Astrocyte (in vitro differentiated cells and primary cell): Measurements from ENCODE around the gene UBP1.

Experiments
- EZH2 ChIP-seq: IDR thresholded peaks from 2 replicates; pipeline ENCODE4 v1.6.1; 2012; ENCODE audit warnings: mild to moderate bottlenecking, low read length, inconsistent platforms; ENCODE audit not compliant: insufficient read depth
- TF ChIP-seq, protein P1 (sequence below): IDR thresholded peaks from 2 replicates; pipeline ENCODE4 v1.5.1; 2011; ENCODE audit warnings: low read depth, mild to moderate bottlenecking, inconsistent platforms, low read length, moderate library complexity; ENCODE audit not compliant: insufficient read depth

DNA sequence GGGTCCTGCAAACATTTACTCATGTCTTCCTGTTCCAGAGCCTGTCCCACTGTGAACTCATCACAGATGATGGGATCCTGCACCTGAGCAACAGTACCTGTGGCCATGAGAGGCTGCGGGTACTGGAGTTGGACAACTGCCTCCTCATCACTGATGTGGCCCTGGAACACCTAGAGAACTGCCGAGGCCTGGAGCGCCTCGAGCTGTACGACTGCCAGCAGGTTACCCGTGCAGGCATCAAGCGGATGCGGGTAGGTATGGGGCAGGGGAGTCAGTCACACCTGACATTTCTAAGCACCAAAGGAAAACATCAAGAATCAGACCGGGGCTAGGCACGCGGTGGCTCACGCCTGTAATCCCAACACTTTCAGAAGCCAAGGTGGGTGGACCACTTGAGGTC, 56.3 kb downstream of the UBP1 start:
- TF ChIP-seq, protein P1, sequence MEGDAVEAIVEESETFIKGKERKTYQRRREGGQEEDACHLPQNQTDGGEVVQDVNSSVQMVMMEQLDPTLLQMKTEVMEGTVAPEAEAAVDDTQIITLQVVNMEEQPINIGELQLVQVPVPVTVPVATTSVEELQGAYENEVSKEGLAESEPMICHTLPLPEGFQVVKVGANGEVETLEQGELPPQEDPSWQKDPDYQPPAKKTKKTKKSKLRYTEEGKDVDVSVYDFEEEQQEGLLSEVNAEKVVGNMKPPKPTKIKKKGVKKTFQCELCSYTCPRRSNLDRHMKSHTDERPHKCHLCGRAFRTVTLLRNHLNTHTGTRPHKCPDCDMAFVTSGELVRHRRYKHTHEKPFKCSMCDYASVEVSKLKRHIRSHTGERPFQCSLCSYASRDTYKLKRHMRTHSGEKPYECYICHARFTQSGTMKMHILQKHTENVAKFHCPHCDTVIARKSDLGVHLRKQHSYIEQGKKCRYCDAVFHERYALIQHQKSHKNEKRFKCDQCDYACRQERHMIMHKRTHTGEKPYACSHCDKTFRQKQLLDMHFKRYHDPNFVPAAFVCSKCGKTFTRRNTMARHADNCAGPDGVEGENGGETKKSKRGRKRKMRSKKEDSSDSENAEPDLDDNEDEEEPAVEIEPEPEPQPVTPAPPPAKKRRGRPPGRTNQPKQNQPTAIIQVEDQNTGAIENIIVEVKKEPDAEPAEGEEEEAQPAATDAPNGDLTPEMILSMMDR = no peak
- TF ChIP-seq EZH2 = no peak
